ENCODE results near the gene CDC25A. TPM values are rescaled to one million over a fixed set of nuclear protein-coding genes. Genes with fewer than 3 reads are reported as not detected.

CDC25A gene
- 1.8 and 12.0 TPM in 2 replicates for total RNA-seq

GRCh38 chr3:48188266-48189201 lies at the start of gene CDC25A:
TSS of gene CDC25A (minus strand) at chr3:48188417. CDS start at chr3:48187947, 470 bp downstream.

DNA sequence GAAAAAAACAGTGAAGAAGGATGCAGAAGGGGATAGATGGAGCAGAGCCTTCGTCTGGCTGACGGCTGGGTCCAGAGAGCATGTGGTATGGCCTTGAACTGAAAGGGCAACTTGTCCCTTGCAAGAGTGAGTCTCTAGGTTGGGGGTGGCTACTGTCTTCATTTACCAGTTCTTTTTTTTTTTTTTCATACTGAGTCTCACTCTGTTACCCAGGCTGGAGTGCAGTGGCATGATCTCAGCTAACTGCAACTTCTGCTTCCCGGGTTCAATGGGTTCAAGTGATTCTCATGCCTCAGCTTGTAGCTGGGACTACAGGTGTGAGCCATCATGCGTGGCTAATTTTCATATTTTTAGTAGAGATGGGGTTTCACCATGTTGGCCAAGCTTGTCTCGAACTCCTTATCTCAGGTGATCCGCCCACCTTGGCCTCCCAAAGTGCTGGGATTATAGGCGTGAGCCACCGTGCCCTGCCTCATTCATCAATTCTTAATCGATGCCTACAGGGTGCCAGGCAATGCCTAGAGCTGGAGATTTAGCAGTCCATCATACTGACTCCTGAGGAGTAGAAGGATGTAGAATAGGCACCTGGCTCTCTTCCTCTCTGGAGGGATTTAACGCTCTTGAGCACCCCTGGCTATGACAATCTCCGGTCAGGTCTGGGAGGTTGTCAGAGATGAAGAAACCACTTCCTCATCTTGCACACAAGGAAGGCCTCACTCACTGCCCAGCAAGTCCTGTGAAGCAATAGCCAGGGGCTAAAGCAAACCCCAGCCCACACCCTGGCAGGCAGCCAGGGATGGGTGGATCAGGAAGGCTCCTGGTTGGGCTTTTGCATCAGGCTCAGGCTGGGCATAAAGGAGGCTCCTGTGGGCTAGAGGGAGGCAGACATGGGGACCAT lies 34.6 kb upstream of the CDC25A start, which contains the start of gene CAMP:
Gene CAMP (plus strand): TSS at position 880 of the 898 bp plus-strand sequence. CDS start 17 bp downstream, at position 897.

Other genes with a start within 250 kb of the CDC25A start
- 168 and 170 TPM in 2 replicates for gene MAP4, start 172.0 kb downstream of the CDC25A start, total RNA-seq
- not detected in 2 replicates for gene CAMP, start 35.1 kb upstream of the CDC25A start, total RNA-seq
- gene ZNF589, start 52.7 kb upstream of the CDC25A start, total RNA-seq, result 1.8 and 3.4 TPM in 2 replicates
- 17.7 and 26.0 TPM in 2 replicates for gene NME6, start 113.0 kb upstream of the CDC25A start, total RNA-seq
- gene SPINK8, start 145.2 kb upstream of the CDC25A start, total RNA-seq, result not detected in 2 replicates
- not detected in 2 replicates for gene FBXW12, start 183.8 kb upstream of the CDC25A start, total RNA-seq
- gene PLXNB1, start 241.7 kb upstream of the CDC25A start, total RNA-seq, result 17.3 and 36.2 TPM in 2 replicates

Data from epithelial cell of alveolus of lung (primary cell).